ENCODE measurements around the gene DCX. TPM values are rescaled to one million over a fixed set of nuclear protein-coding genes. Genes with fewer than 3 reads are reported as not detected.

The DCX gene
- 1.0 and 1.2 TPM in 2 replicates for total RNA-seq
- polyA plus RNA-seq = 0.05 and 0.34 TPM in 2 replicates

DNA sequence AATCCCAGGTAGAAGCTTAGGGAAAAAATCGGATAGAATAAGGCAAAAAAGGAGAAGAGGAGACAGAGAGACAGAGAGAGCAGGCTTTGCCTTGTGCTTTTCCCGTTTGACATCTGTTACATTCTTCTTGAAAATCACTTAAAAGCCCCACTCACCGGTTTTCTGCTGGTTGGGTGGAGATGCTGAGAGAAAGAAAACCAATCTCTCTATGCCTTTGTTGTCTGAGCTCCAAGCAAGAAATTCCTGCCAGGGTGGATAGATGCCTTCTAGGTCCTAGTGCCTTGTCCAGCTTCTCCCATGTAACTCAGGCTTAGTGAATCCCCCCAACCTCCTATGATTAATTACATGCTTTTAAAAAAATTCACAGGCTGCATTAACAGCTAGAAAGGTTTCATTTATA is at the start of gene DCX:
Gene DCX (minus strand): TSS at position 210 of the 400 bp plus-strand sequence. CDS start 1,794 bp downstream, outside the sequence.
- no peak within 1 kb of the TSS for H2AFZ ChIP-seq
- H3K27ac ChIP-seq = no peak within 1 kb of the TSS
- H3K9me2 ChIP-seq (replicated peaks; ENCODE audit: insufficient read depth) = no peaks in the 10 kb centered on the region
- no peaks in the 10 kb centered on the region for H4K20me1 ChIP-seq (ENCODE audit: insufficient read depth, poor library complexity, severe bottlenecking)
- no peaks in the 10 kb centered on the region for H3K36me3 ChIP-seq (replicated peaks; ENCODE audit: insufficient read depth, low read depth)
- no peaks in the 10 kb centered on the region for H3K4me1 ChIP-seq (ENCODE audit: insufficient read depth)
- H3K79me2 ChIP-seq = no peaks in the 10 kb centered on the region
- TF ChIP-seq, protein P1, sequence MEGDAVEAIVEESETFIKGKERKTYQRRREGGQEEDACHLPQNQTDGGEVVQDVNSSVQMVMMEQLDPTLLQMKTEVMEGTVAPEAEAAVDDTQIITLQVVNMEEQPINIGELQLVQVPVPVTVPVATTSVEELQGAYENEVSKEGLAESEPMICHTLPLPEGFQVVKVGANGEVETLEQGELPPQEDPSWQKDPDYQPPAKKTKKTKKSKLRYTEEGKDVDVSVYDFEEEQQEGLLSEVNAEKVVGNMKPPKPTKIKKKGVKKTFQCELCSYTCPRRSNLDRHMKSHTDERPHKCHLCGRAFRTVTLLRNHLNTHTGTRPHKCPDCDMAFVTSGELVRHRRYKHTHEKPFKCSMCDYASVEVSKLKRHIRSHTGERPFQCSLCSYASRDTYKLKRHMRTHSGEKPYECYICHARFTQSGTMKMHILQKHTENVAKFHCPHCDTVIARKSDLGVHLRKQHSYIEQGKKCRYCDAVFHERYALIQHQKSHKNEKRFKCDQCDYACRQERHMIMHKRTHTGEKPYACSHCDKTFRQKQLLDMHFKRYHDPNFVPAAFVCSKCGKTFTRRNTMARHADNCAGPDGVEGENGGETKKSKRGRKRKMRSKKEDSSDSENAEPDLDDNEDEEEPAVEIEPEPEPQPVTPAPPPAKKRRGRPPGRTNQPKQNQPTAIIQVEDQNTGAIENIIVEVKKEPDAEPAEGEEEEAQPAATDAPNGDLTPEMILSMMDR (IDR thresholded peaks at IDR 0.05; ENCODE audit: poor library complexity) = no peak
- TF ChIP-seq EZH2phosphoT487 (IDR thresholded peaks at IDR 0.05; ENCODE audit: low read depth, severe bottlenecking, unreplicated experiment) = no peak
- TF ChIP-seq EZH2 (IDR thresholded peaks at IDR 0.05; ENCODE audit: borderline replicate concordance) = no peak
- no peak within 1 kb of the TSS for H3K4me2 ChIP-seq
- H3K9me3 ChIP-seq (ENCODE audit: low read depth) = no peaks in the 10 kb centered on the region
- no peak within 1 kb of the TSS for H3K4me3 ChIP-seq
- 4% methylated on average over 3 of the region's 3 CpGs for WGBS (ENCODE audit: low lambda C conversion rate, missing lambda C conversion rate)
- no peak for DNase-seq (ENCODE audit: low spot score)
- no peaks in the 10 kb centered on the region for H3K27me3 ChIP-seq

GRCh38 chrX:111460607-111461006 is 48.6 kb upstream of the DCX start:
- Histone ChIP-seq H3K79me2 (no peaks in the 10 kb centered on the region), H3K27me3 (no peaks in the 10 kb centered on the region), H3K4me3 (no peak overlapping the region), H2AFZ (no peak overlapping the region), H3K27ac (no peak overlapping the region), H3K36me3 (replicated peaks; ENCODE audit: insufficient read depth, low read depth) (no peaks in the 10 kb centered on the region), H4K20me1 (ENCODE audit: insufficient read depth, poor library complexity, severe bottlenecking) (no peaks in the 10 kb centered on the region), H3K9me3 (ENCODE audit: low read depth) (no peaks in the 10 kb centered on the region), H3K9me2 (replicated peaks; ENCODE audit: insufficient read depth) (no peaks in the 10 kb centered on the region), H3K4me1 (ENCODE audit: insufficient read depth) (no peaks in the 10 kb centered on the region), H3K4me2 (no peak overlapping the region)
- no peak for DNase-seq (ENCODE audit: low spot score)
- TF ChIP-seq, protein P1 (IDR thresholded peaks at IDR 0.05; ENCODE audit: poor library complexity) = no peak
- no peak for TF ChIP-seq EZH2phosphoT487 (IDR thresholded peaks at IDR 0.05; ENCODE audit: low read depth, severe bottlenecking, unreplicated experiment)
- no peak for TF ChIP-seq EZH2 (IDR thresholded peaks at IDR 0.05; ENCODE audit: borderline replicate concordance)

DNA sequence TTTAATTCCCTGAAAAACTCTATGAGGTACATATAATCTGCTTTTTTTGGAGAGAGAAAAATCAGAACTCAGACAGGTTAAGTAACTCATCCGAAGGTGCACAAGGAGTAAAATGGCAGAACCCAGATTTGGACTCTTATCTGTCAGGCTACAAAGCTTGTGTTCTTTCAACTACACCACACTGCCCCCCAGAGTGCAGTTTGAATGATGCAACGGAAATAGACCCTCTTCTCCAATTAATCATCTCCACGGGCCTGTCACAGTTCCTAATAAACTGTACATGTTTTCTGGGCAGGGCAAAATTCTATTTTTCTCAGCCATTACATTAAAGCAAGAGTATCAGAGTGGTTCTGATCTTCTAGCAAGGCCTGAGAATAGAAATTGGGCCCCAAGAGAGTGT is 35.3 kb upstream of the DCX start:
- Histone ChIP-seq H3K9me3 (ENCODE audit: low read depth) (no peaks in the 10 kb centered on the region), H3K36me3 (replicated peaks; ENCODE audit: insufficient read depth, low read depth) (no peaks in the 10 kb centered on the region)
- WGBS (ENCODE audit: low lambda C conversion rate, missing lambda C conversion rate) = 38% methylated on average over 3 of the region's 3 CpGs

More for the DNA sequence above, 35.3 kb upstream of the DCX start:
- H3K27me3 ChIP-seq = no peaks in the 10 kb centered on the region
- no peaks in the 10 kb centered on the region for H3K4me1 ChIP-seq (ENCODE audit: insufficient read depth)
- no peak for TF ChIP-seq EZH2phosphoT487 (IDR thresholded peaks at IDR 0.05; ENCODE audit: low read depth, severe bottlenecking, unreplicated experiment)
- TF ChIP-seq, protein P1 (IDR thresholded peaks at IDR 0.05; ENCODE audit: poor library complexity) = peak; percentile 44
- H2AFZ ChIP-seq = no peak overlapping the region
- peak; percentile 56 for DNase-seq (ENCODE audit: low spot score)
- H3K79me2 ChIP-seq = no peaks in the 10 kb centered on the region
- H3K9me2 ChIP-seq (replicated peaks; ENCODE audit: insufficient read depth) = no peaks in the 10 kb centered on the region
- H4K20me1 ChIP-seq (ENCODE audit: insufficient read depth, poor library complexity, severe bottlenecking) = no peaks in the 10 kb centered on the region
- no peak overlapping the region for H3K4me3 ChIP-seq
- no peak overlapping the region for H3K4me2 ChIP-seq
- no peak overlapping the region for H3K27ac ChIP-seq

Measured in hepatocyte (in vitro differentiated cells).